ENCODE results near the gene PFKP.

- TF ChIP-seq CTCF (IDR thresholded peaks at IDR 0.05; ENCODE audit: low read depth, low read length) (peak; percentile 53), POLR2A (IDR thresholded peaks at IDR 0.05; ENCODE audit: extremely low read depth, insufficient read length) (no peak)
Measured at GRCh38 chr10:3043512-3044368, 23.6 kb upstream of the PFKP start.

Measured in NB4 (cell line).